ENCODE measurements around the gene GNRH2.
"Not testable (repeated sequence)": the region's sequence is repeated elsewhere in the genome, so short reads cannot be mapped to it uniquely, and the experiment has no call there.

GNRH2 gene

DNA sequence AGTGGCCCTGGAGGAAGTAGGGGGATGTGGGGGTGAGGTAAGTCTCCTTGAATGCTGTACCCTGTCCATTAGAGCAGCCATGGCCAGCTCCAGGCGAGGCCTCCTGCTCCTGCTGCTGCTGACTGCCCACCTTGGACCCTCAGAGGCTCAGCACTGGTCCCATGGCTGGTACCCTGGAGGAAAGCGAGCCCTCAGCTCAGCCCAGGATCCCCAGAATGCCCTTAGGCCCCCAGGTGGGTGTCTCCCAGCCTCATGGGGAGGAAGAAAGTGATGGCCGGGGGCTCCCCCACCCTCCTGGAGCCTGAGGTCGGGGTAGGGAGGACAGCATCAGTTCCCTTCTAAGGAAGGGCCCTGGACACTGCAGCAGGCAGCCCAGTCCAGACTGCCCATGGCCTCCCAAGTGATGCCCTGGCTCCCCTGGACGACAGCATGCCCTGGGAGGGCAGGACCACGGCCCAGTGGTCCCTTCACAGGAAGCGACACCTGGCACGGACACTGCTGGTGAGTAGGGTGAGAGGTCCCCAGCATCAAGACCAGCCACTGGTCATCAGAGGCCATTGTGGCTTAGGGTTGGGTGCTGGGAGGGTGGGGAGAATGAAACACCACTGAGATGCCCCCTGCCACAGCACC, 1.0 kb downstream of the GNRH2 start:
- no peak for DNase-seq

DNA sequence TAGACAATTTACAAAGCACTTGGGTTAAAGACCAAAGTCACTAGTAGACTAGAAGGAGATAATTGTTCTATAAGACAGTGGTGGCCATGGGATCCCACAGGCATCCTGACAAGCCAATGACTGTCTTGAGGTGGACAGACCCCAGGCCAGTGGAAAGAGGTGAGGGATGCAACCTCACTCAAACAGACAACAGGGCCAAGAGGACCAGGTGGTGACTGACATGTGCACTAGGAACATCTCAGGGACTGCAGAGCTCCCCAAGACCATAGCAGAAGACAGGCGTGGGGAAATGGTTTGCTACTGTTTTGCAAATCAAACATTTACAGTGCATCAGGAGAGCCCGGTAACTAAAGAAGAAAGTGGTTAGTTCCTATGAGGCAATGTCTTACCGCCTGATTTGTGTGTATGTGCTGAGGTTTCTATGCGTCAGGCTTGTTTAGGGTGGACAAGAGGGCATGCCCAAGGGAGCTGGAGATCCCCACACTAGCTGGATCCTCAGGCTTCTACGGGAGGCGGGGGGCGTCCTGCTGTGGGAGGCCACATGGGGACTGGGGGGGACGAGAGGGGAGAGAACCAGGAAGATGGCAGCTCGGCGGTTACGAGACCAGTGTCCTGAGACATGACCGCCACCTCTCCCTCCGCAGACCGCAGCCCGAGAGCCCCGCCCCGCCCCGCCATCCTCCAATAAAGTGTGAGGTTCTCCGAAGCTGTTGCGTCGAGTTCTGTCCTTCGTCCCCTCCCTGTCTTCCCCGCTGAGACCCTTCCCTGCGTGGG, 1.8 kb downstream of the GNRH2 start:
- DNase-seq, result peak; percentile 30

DNA sequence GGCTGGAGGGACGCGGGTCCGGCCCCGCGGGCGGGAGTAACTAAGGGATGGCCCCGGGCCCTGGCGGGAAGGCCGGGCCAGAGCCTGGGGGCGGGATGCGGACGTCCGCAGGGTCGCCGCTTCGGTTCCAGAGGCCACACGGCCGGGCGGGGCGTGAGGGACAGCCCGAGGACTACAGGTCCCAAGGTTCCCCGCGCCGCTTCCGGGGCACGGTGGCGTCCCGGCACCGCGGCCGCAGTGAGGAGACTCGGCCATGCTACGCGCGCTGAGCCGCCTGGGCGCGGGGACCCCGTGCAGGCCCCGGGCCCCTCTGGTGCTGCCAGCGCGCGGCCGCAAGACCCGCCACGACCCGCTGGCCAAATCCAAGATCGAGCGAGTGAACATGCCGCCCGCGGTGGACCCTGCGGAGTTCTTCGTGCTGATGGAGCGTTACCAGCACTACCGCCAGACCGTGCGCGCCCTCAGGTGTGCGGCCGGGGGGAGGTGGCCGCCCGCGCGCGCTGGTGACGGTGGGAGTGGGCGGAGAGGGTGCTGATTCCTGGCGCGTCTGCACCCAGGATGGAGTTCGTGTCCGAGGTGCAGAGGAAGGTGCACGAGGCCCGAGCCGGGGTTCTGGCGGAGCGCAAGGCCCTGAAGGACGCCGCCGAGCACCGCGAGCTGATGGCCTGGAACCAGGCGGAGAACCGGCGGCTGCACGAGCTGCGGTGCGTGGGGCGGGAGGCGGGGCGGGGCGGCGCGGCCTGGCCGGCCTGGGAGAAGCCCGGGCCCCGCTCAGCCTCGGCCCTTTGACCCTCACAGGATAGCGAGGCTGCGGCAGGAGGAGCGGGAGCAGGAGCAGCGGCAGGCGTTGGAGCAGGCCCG, 2.6 kb downstream of the GNRH2 start, which contains the start of gene MRPS26:
Gene MRPS26 (plus strand): TSS at position 237 of the 861 bp plus-strand sequence. CDS start 17 bp downstream, at position 254.
- peak; percentile 97 for DNase-seq

GRCh38 chr20:3046677-3047462, 3.4 kb downstream of the GNRH2 start:
- peak; percentile 91 for DNase-seq

- no peak for DNase-seq
Observed at GRCh38 chr20:3047486-3048419, 4.3 kb downstream of the GNRH2 start.

DNA sequence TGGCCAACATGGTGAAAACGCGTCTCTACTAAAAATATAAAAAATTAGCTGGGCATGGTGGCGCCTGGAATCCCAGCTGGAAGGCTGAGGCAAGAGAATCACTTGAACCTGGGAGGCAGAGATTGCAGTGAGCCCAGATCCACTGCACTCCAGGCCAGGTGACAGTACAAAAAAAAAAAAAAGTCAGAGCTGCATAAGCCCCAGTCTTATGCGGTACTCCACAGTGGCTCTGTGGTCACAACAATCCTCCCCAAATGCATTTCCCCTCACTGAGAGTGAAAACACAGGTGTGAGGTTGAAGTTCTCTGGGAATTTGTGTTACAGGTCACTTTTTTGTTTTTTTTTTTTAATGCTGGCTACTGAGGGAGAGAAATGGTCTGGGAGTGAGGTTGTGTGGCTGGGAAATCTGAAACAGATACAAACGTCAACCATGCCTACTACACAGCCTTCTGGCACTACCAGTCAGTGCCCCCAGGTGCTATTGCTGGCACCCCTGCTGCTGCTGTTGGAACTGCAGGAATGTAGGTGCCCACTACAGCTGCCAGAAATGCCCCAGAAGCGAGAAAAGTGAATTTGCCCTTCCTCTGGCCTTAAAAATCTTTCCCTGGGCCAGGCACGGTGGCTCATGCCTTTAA, 8.1 kb downstream of the GNRH2 start:
- no peak for DNase-seq

- DNase-seq, result no peak
Observed at GRCh38 chr20:3059489-3059888, 16.1 kb downstream of the GNRH2 start.

- not testable (repeated sequence) for DNase-seq
Observed at GRCh38 chr20:3064119-3064518, 20.7 kb downstream of the GNRH2 start.

GRCh38 chr20:3067139-3068014, 24.0 kb downstream of the GNRH2 start:
- no peak for DNase-seq

DNA sequence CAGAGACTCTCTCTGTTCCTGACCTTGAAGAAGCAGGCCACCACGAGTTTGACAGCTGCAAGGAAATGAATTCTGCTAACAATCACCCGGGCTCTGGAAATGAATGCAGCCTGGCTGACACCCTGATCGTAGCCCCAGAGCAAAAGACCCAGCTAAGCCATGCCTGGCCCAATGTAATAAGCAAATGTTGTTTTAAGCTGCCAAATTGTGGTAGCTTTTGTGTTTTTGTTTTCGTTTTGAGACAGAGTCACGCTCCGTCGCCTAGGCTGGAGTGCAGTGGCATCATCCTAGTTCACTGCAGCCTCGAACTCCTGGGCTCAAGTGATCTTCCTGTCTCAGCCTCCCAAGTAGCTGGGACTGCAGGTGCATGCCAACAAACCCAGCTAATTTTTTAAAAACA, 24.7 kb downstream of the GNRH2 start:
- no peak for DNase-seq

GRCh38 chr20:3068986-3069900, 25.8 kb downstream of the GNRH2 start:
- peak; percentile 78 for DNase-seq

DNA sequence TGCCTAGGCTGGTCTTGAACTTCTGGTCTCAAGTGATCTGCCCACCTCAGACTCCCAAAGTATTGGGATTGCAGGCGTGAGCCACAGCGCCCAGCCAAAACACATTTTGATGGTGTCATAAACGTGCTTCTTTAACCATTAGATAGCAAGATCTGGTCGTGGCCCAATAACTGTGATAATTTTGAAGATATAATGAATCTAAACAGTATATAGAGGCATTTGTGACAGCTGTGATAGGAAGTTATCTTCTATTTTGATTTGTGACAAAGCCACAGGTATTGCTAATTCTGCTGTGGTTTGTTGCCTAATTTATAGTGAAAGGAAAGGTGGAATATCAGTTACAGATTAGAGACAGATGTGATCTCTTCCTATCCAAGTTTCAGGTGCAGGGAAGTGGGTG, 27.3 kb downstream of the GNRH2 start:
- DNase-seq, result no peak

- no peak for DNase-seq
Observed at GRCh38 chr20:3071266-3071609, 27.8 kb downstream of the GNRH2 start.

- DNase-seq, result peak; percentile 37
Observed at GRCh38 chr20:3071610-3072529, 28.4 kb downstream of the GNRH2 start, which contains the start of gene OXT. Gene OXT, plus strand, starts transcription at chr20:3071620. Its CDS starts 36 bp downstream, at chr20:3071656.

DNA sequence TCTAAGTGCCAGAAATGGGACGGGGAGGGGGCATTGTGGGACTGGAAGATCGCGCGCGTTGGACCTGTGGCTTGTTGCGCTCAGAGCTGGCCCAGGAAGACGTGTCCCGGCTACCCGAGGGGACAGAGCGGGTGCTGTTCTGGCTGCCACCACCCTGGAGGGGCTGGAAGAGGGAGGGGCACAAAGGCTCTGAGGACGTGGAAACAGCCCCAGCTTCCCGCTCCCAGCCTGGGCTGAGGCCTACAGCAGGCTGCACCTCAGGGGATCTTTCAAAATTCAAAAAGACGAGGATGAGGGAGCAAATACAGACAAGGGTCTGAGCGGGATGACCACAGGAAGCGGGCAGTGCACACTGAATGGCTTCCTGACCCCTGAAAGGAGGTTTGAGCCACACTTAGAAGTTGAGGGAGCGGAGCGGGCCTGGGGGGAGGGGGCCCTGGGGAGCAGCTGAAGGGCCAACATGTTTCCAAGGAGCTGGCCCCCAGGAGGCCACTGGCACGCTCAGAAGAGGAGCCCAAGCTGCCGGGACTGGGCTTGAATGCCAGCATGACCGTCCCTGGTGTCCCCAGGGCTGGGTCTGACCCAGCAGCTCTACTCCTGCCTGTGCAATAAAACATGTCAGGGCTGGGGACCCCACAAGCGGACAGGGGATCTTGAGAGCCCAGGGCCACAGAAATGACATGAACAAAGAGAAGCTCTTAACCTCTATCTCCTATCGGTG, 29.3 kb downstream of the GNRH2 start:
- DNase-seq, result no peak

DNA sequence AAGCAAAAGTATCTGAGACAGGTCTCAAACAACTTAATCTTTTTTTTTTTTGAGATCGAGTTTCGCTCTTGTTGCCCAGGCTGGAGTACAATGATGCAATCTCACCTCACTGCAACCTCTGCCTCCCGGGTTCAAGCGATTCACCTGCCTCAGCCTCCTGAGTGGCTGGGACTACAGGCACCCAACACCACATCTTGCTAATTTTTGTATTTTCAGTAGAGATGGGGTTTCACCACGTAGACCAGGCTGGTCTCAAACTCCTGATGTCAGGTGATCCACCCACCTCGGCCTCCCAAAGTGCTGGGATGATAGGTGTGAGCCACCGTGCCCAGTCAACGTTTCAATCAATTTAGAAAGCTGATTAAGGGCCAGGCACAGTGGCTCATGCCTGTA, 29.8 kb downstream of the GNRH2 start:
- DNase-seq, result not testable (repeated sequence)

GRCh38 chr20:3074812-3075211, 31.4 kb downstream of the GNRH2 start:
- DNase-seq, result no peak
